H1 (cell line): ENCODE data around the gene RETREG3. TPM values are rescaled to one million over a fixed set of nuclear protein-coding genes. Genes with fewer than 3 reads are reported as not detected.

Experiments used
- CHD1 ChIP-seq: IDR thresholded peaks from 2 replicates; pipeline ENCODE4 v1.6.1; 2012; ENCODE audit warnings: low read depth, low read length, improper control_type of control experiment
- polyA plus RNA-seq, 7 experiments: library from polyadenylated mRNA; depleted of rRNA in 3 of 7; stranded (reverse) in 5 of 7; unstranded in 2 of 7; fragments of >200 nt in 5 of 7; fragments of 200-250 nt in 2 of 7; gene quantifications; 1 replicate in 5 of 7; 2 replicates in 1 of 7; 4 replicates in 1 of 7; pipeline versions ENCODE4 v1.2.1 to v1.2.3, GENCODE V29; 2011 to 2013; ENCODE audit warnings: missing spikeins in 2 of 7, mixed read lengths in 2 of 7
- total RNA-seq: library from RNA; stranded (reverse); fragmentation: NEBNext Ultra II Directional; extraction: Animal tissue kit (Norgen Biotek cat#: 25700); gene quantifications from 2 replicates; pipeline ENCODE4 v1.2.1, GENCODE V29; 2021
- TF ChIP-seq, protein P1 (sequence below), 3 experiments: IDR thresholded peaks; 1 replicate in 2 of 3; 2 replicates in 1 of 3; pipeline versions ENCODE4 v1.5.1 to v1.6.1; 2011; ENCODE audit warnings: low read length in 3 of 3, mild to moderate bottlenecking in 3 of 3, inconsistent platforms in 2 of 3, low read depth in 1 of 3, moderate library complexity in 1 of 3; ENCODE audit not compliant: insufficient read depth in 1 of 3; ENCODE audit errors: control extremely low read depth in 1 of 3

Gene RETREG3
- total and polyA plus RNA-seq, 2 of the 8 experiments (the other 6 are each of a cell fraction or from before 2014, with no cell fraction given), result 23.7 to 42.6 TPM

DNA sequence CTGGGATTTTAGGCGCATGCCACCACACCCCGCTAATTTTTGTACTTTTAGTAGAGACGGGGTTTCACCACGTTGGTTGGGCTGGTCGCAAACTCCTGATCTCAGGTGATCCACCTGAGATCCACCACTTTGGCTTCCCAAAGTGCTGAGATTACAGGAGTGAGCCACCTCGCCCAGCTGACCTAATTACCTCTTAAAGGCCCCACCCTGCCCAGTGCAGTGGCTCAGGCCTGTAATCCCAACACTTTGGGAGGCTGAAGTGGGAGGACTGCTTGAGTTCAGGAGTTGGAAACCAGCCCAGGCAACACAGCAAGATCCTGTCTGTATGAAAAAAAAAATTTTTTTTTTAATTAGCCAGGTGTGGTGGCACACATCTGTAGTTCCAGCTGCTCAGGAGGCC lies 50.1 kb downstream of the RETREG3 start (continued):
- no peak for TF ChIP-seq CHD1
- TF ChIP-seq, protein P1, sequence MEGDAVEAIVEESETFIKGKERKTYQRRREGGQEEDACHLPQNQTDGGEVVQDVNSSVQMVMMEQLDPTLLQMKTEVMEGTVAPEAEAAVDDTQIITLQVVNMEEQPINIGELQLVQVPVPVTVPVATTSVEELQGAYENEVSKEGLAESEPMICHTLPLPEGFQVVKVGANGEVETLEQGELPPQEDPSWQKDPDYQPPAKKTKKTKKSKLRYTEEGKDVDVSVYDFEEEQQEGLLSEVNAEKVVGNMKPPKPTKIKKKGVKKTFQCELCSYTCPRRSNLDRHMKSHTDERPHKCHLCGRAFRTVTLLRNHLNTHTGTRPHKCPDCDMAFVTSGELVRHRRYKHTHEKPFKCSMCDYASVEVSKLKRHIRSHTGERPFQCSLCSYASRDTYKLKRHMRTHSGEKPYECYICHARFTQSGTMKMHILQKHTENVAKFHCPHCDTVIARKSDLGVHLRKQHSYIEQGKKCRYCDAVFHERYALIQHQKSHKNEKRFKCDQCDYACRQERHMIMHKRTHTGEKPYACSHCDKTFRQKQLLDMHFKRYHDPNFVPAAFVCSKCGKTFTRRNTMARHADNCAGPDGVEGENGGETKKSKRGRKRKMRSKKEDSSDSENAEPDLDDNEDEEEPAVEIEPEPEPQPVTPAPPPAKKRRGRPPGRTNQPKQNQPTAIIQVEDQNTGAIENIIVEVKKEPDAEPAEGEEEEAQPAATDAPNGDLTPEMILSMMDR (IDR thresholded peaks at IDR 0.05; ENCODE audit: control extremely low read depth in 1 of 3, insufficient read depth in 1 of 3, low read depth in 1 of 3, low read length in 3 of 3), result no peak
- TF ChIP-seq, all 59 proteins: peak for 0
